ENCODE data around the gene KATNA1.

- TF ChIP-seq CTCF (IDR thresholded peaks at IDR 0.05) (no peak), ZFX (IDR thresholded peaks at IDR 0.05; ENCODE audit: borderline replicate concordance) (no peak)
These were observed 49.7 kb upstream of the KATNA1 start for GRCh38 chr6:149698175-149698574.

Measured in 22Rv1 (cell line).